Ishikawa (cell line): ENCODE data around the gene RGS6.

Source experiments
- CEBPB ChIP-seq: IDR thresholded peaks from 2 replicates; pipeline ENCODE4 v1.6.1; 2012
- CREB1 ChIP-seq: IDR thresholded peaks from 2 replicates; pipeline ENCODE4 v1.6.1; 2012; ENCODE audit warnings: low read depth
- EGR1 ChIP-seq: IDR thresholded peaks from 2 replicates; pipeline ENCODE4 v1.6.1; 2012
- EP300 ChIP-seq: IDR thresholded peaks from 2 replicates; pipeline ENCODE4 v1.6.1; 2012; ENCODE audit warnings: borderline replicate concordance
- FOXM1 ChIP-seq: IDR thresholded peaks from 2 replicates; pipeline ENCODE4 v1.6.1; 2012; ENCODE audit warnings: low read depth, borderline replicate concordance
- MAX ChIP-seq: IDR thresholded peaks from 2 replicates; pipeline ENCODE4 v1.6.1; 2012
- NFIC ChIP-seq: IDR thresholded peaks from 2 replicates; pipeline ENCODE4 v1.6.1; 2012
- RAD21 ChIP-seq: IDR thresholded peaks from 2 replicates; pipeline ENCODE4 v1.6.1; 2012; ENCODE audit warnings: low read depth
- REST ChIP-seq: IDR thresholded peaks from 2 replicates; pipeline ENCODE4 v1.6.1; 2012; ENCODE audit warnings: low read depth, mild to moderate bottlenecking
- TAF1 ChIP-seq: IDR thresholded peaks from 2 replicates; pipeline ENCODE4 v1.6.1; 2012; ENCODE audit warnings: low read depth, mild to moderate bottlenecking
- TCF12 ChIP-seq: IDR thresholded peaks from 2 replicates; pipeline ENCODE4 v1.6.1; 2012; ENCODE audit warnings: low read depth
- TEAD4 ChIP-seq: IDR thresholded peaks from 2 replicates; pipeline ENCODE4 v1.6.1; 2012
- USF1 ChIP-seq: IDR thresholded peaks from 2 replicates; pipeline ENCODE4 v1.6.1; 2012
- YY1 ChIP-seq: IDR thresholded peaks from 2 replicates; pipeline ENCODE4 v1.6.1; 2012; ENCODE audit warnings: low read depth
- ZBTB7A ChIP-seq: IDR thresholded peaks from 2 replicates; pipeline ENCODE4 v1.6.1; 2012; ENCODE audit warnings: low read depth

RGS6 gene

GRCh38 chr14:72173038-72173720 is 240.9 kb downstream of the RGS6 start:
- TF ChIP-seq EGR1 (no peak), EP300 (no peak), CEBPB (no peak), TEAD4 (no peak), YY1 (no peak)

GRCh38 chr14:72177251-72177650 is 245.0 kb downstream of the RGS6 start:
- TF ChIP-seq REST (no peak), MAX (no peak), NFIC (no peak)

GRCh38 chr14:72178517-72178916 is 246.3 kb downstream of the RGS6 start:
- no peak for TF ChIP-seq YY1
- TF ChIP-seq CEBPB, result no peak
- TF ChIP-seq EGR1, result no peak
- TF ChIP-seq FOXM1, result no peak
- TF ChIP-seq CREB1, result no peak
- no peak for TF ChIP-seq ZBTB7A

- TF ChIP-seq CREB1 (no peak), EGR1 (no peak), ZBTB7A (no peak), EP300 (no peak), REST (no peak), TAF1 (no peak), USF1 (no peak), NFIC (no peak), TEAD4 (no peak), MAX (no peak), FOXM1 (no peak), TCF12 (no peak), RAD21 (no peak), YY1 (no peak), CEBPB (no peak)
Observed at GRCh38 chr14:72182708-72183432, 250.6 kb downstream of the RGS6 start.

GRCh38 chr14:72183631-72184030 is 251.4 kb downstream of the RGS6 start:
- no peak for TF ChIP-seq MAX
- TF ChIP-seq TEAD4, result no peak
- TF ChIP-seq CEBPB, result no peak
- TF ChIP-seq CREB1, result no peak
- TF ChIP-seq TCF12, result no peak
- no peak for TF ChIP-seq FOXM1
- TF ChIP-seq EGR1, result no peak
- no peak for TF ChIP-seq USF1
- no peak for TF ChIP-seq NFIC

GRCh38 chr14:72186523-72186922 is 254.3 kb downstream of the RGS6 start:
- TF ChIP-seq NFIC, result no peak
- TF ChIP-seq ZBTB7A, result no peak
- no peak for TF ChIP-seq EP300
- no peak for TF ChIP-seq TAF1
- no peak for TF ChIP-seq MAX
- no peak for TF ChIP-seq EGR1
- TF ChIP-seq FOXM1, result no peak
- TF ChIP-seq TCF12, result no peak
